H7 (cell line): Measurements from ENCODE around the gene MARK4. TPM values are rescaled to one million over a fixed set of nuclear protein-coding genes. Genes with fewer than 3 reads are reported as not detected.
A peak's percentile ranks its signal among the peaks of the same experiment; 100 is the strongest.
"Not testable (repeated sequence)": the region's sequence is repeated elsewhere in the genome, so short reads cannot be mapped to it uniquely, and the experiment has no call there.

ENCODE experiments used
- DNase-seq: peaks from one replicate; pipeline ENCODE4 v3.0.0; 2012
- H3K27me3 ChIP-seq: 2 replicates; pipeline ENCODE4 v1.6.0; 2011; ENCODE audit warnings: mild to moderate bottlenecking, low read length; ENCODE audit not compliant: control insufficient read depth, insufficient read depth
- H3K36me3 ChIP-seq: replicated peaks from 2 replicates; pipeline ENCODE4 v1.5.1; 2011; ENCODE audit warnings: low read length; ENCODE audit not compliant: control insufficient read depth, insufficient read depth
- H3K4me3 ChIP-seq: 2 replicates; pipeline ENCODE4 v1.5.1; 2011; ENCODE audit warnings: low read depth, mild to moderate bottlenecking, control low read depth, low read length, moderate library complexity; ENCODE audit not compliant: insufficient read depth
- total RNA-seq: library from RNA; depleted of rRNA; stranded (reverse); fragments of >200 nt; shearing (Covaris generic); gene quantifications from 2 replicates; pipeline ENCODE4 v1.2.3, GENCODE V29; 2014

Gene MARK4
- total RNA-seq, 1 experiment from 2014 or later = 16.1 TPM

GRCh38 chr19:45297674-45298073, 46.6 kb downstream of the MARK4 start:
- no peak for DNase-seq
- H3K4me3 ChIP-seq = no peak overlapping the region
- 0 out of 2 replicates have a peak, but pooled peaks cover 2% of the 10 kb centered on the region for H3K36me3 ChIP-seq
- H3K27me3 ChIP-seq = no peaks in the 10 kb centered on the region

GRCh38 chr19:45298264-45298663, 47.2 kb downstream of the MARK4 start:
- H3K4me3 ChIP-seq = no peak overlapping the region
- no peak for DNase-seq
- 0 out of 2 replicates have a peak, but pooled peaks cover 2% of the 10 kb centered on the region for H3K36me3 ChIP-seq
- no peaks in the 10 kb centered on the region for H3K27me3 ChIP-seq

GRCh38 chr19:45299719-45300118, 48.6 kb downstream of the MARK4 start:
- H3K36me3 ChIP-seq = 0 out of 2 replicates have a peak, but pooled peaks cover 2% of the 10 kb centered on the region
- H3K4me3 ChIP-seq = no peak overlapping the region
- H3K27me3 ChIP-seq = peaks cover 2% of the 10 kb centered on the region; the same call in 1 of the 2 replicates
- DNase-seq = no peak

- H3K4me3 ChIP-seq = no peak overlapping the region
- no peak for DNase-seq
- H3K27me3 ChIP-seq = peaks cover 5% of the 10 kb centered on the region
- H3K36me3 ChIP-seq = 0 out of 2 replicates have a peak, but pooled peaks cover 2% of the 10 kb centered on the region
Measured at GRCh38 chr19:45302416-45302815, 51.3 kb downstream of the MARK4 start.

DNA sequence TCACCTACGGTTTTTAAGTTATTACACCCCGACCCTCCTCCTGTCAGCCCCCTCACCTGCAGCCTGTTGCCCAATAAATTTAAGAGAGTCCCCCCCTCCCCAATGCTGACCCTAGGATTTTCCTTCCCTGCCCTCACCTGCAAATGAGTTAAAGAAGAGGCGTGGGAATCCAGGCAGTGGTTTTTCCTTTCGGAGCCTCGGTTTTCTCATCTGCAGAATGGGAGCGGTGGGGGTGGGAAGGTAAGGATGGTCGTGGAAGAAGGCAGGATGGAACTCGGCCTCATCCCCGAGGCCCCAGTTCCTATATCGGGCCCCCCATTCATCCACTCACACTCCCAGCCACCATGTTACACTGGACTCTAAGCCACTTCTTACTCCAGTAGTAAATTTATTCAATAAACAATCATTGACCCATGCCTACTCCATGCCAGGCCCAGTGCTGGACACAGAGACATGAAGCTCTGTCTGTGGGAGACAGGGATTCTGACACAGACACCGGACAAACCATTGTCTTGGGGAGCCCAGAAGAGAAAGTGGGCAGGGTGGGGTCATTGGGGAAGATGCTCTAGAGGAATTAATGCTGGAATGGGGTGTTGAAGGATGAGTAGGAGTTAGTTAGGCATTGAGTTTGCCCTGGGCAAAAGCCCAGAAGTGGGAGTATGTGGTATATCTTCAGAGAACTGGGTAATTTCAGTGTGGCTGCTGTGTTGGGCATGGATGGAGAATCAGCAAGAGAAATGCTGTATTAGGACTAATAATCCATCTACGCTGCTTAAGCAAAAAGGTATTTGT, 52.4 kb downstream of the MARK4 start:
- H3K36me3 ChIP-seq = 0 out of 2 replicates have a peak, but pooled peaks cover 2% of the 10 kb centered on the region
- peaks cover 5% of the 10 kb centered on the region for H3K27me3 ChIP-seq
- no peak overlapping the region for H3K4me3 ChIP-seq
- DNase-seq = no peak

- Histone ChIP-seq H3K4me3 (no peak overlapping the region), H3K36me3 (0 out of 2 replicates have a peak, but pooled peaks cover under 1% of the 10 kb centered on the region), H3K27me3 (peaks cover 5% of the 10 kb centered on the region)
- no peak for DNase-seq
Measured at GRCh38 chr19:45304141-45304926, 53.3 kb downstream of the MARK4 start.

GRCh38 chr19:45305007-45305406, 53.9 kb downstream of the MARK4 start:
- H3K27me3 ChIP-seq = peaks cover 5% of the 10 kb centered on the region
- H3K36me3 ChIP-seq = no peaks in the 10 kb centered on the region
- DNase-seq = no peak
- H3K4me3 ChIP-seq = no peak overlapping the region

- no peak overlapping the region for H3K4me3 ChIP-seq
- DNase-seq = peak; percentile 79
Measured at GRCh38 chr19:45305421-45305820, 54.4 kb downstream of the MARK4 start.

GRCh38 chr19:45306040-45306439, 55.0 kb downstream of the MARK4 start:
- Histone ChIP-seq H3K36me3 (no peaks in the 10 kb centered on the region), H3K27me3 (peaks cover 5% of the 10 kb centered on the region), H3K4me3 (no peak overlapping the region)
- DNase-seq = no peak

More at GRCh38 chr19:45305421-45305820, 54.4 kb downstream of the MARK4 start:
- Histone ChIP-seq H3K27me3 (peaks cover 5% of the 10 kb centered on the region), H3K36me3 (no peaks in the 10 kb centered on the region)

DNA sequence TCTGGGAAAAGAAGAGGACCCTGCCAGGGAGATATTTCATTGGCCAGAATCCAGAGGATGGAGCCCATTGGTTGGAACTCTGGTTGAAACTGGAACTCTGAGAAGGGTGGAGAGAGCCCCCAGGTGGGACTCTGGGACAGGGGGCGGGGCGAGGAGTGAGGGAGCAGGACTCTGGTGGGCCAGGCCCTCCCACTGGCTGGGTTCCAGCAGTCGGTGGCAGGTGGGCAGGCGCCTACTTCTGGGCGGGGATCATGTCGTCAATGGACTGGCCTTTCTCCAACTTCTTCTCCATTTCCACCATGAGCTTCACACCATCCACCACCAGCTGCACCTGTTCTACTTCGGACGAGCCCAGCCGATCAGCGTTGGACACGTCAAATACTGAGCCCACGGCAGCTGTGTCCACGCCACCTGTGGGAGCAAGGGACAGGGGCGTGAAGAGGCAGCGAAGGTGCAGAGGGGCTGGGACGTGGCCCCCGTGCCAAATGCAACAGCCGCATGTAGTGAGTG, 55.5 kb downstream of the MARK4 start:
- H3K36me3 ChIP-seq = no peaks in the 10 kb centered on the region
- H3K27me3 ChIP-seq = peaks cover 5% of the 10 kb centered on the region
- H3K4me3 ChIP-seq = no peak overlapping the region
- peak; percentile 87 for DNase-seq

DNA sequence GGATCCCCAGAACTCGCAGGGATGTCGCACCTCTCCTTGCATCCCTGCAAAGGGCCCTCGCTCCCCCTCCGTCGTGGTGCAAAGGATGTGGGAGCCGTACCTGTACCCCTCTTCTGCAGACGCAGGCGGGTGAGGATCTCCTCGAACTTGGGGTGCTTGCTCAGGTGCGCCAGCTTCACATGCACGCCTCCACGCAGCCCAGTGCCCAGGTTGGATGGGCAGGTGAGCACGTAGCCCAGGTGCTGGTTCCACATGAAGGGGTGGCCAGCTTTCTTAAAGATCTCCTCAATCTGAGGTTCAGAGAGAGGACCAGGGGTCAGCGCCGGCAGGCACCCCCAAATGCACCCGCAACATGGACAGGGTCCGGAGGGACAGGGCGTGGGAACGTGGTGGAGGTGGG, 56.3 kb downstream of the MARK4 start:
- Histone ChIP-seq H3K4me3 (no peak overlapping the region), H3K36me3 (no peaks in the 10 kb centered on the region), H3K27me3 (peaks cover 5% of the 10 kb centered on the region)
- DNase-seq = no peak

GRCh38 chr19:45309322-45309721, 58.3 kb downstream of the MARK4 start:
- not testable (repeated sequence) for H3K4me3 ChIP-seq, H3K27me3 ChIP-seq, DNase-seq, H3K36me3 ChIP-seq

- no peaks in the 10 kb centered on the region for H3K36me3 ChIP-seq
- no peak overlapping the region for H3K4me3 ChIP-seq
- no peak for DNase-seq
- peaks cover 13% of the 10 kb centered on the region for H3K27me3 ChIP-seq
Measured at GRCh38 chr19:45311621-45312020, 60.5 kb downstream of the MARK4 start.

DNA sequence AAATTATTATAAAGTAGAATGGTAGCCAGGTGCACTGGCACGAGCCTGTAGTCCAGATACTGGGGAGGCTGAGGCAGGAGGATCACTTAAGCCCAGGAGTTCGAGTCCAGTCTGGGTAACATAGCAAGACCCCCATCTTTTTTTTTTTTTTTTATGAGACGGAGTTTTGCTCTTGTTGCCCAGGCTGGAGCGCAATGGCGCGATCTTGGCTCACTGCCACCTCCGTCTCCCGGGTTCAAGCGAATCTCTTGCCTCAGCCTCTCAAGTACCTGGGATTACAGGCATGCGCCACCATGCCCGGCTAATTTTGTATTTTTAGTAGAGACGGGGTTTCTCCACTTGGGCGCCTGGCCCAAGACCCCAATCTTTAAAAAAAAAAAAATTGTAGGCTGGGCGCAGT, 61.2 kb downstream of the MARK4 start:
- not testable (repeated sequence) for DNase-seq, H3K36me3 ChIP-seq, H3K4me3 ChIP-seq
- peaks cover 13% of the 10 kb centered on the region for H3K27me3 ChIP-seq
